HEK293 (cell line): Measurements from ENCODE around the gene KLHL17.

Experiments
- EGR2 ChIP-seq: fragments of 450-650 bp; formaldehyde crosslinking; IDR thresholded peaks from 2 replicates; pipeline ENCODE4 v1.5.1; 2016; ENCODE audit warnings: low read depth, missing biosample characterization, missing genetic modification characterization
- GLIS2 ChIP-seq: fragments of 450-650 bp; formaldehyde crosslinking; IDR thresholded peaks from 2 replicates; pipeline ENCODE4 v1.5.1; 2016; ENCODE audit warnings: missing biosample characterization, missing genetic modification characterization
- HOXC10 ChIP-seq: sonication (generic); formaldehyde crosslinking; IDR thresholded peaks from 2 replicates; pipeline ENCODE4 v1.8.1; 2023; ENCODE audit warnings: mild to moderate bottlenecking, missing genetic modification reagents
- KLF1 ChIP-seq: fragments of 450-650 bp; formaldehyde crosslinking; IDR thresholded peaks from 2 replicates; pipeline ENCODE4 v1.5.1; 2016; ENCODE audit warnings: missing biosample characterization, missing genetic modification characterization
- KLF10 ChIP-seq: fragments of 450-650 bp; IDR thresholded peaks from 2 replicates; pipeline ENCODE4 v1.5.1; 2018; ENCODE audit warnings: missing biosample characterization, mild to moderate bottlenecking, missing genetic modification characterization
- KLF16 ChIP-seq: fragments of 450-650 bp; formaldehyde crosslinking; IDR thresholded peaks from 2 replicates; pipeline ENCODE4 v1.5.1; 2017; ENCODE audit warnings: missing biosample characterization, missing genetic modification characterization
- MEIS1 ChIP-seq: sonication (generic); formaldehyde crosslinking; IDR thresholded peaks from 2 replicates; pipeline ENCODE4 v1.8.1; 2022; ENCODE audit warnings: missing genetic modification reagents, mild to moderate bottlenecking, borderline replicate concordance
- PRDM1 ChIP-seq: fragments of 450-650 bp; formaldehyde crosslinking; IDR thresholded peaks from 2 replicates; pipeline ENCODE4; 2016; ENCODE audit warnings: missing biosample characterization, missing genetic modification characterization
- WT1 ChIP-seq: fragments of 450-650 bp; formaldehyde crosslinking; IDR thresholded peaks from 2 replicates; pipeline ENCODE4 v1.5.1; 2016; ENCODE audit warnings: missing biosample characterization, missing genetic modification characterization
- ZBTB20 ChIP-seq: fragments of 450-650 bp; formaldehyde crosslinking; IDR thresholded peaks from 2 replicates; pipeline ENCODE4 v1.5.1; 2016; ENCODE audit warnings: missing biosample characterization, missing genetic modification characterization
- ZBTB21 ChIP-seq: fragments of 450-650 bp; formaldehyde crosslinking; IDR thresholded peaks from 2 replicates; pipeline ENCODE4 v1.5.1; 2017; ENCODE audit warnings: missing biosample characterization, missing genetic modification characterization
- ZBTB8A ChIP-seq: fragments of 450-650 bp; formaldehyde crosslinking; IDR thresholded peaks from 2 replicates; pipeline ENCODE4 v1.5.1; 2016; ENCODE audit warnings: missing biosample characterization, missing genetic modification characterization
- ZEB2 ChIP-seq: fragments of 450-650 bp; formaldehyde crosslinking; IDR thresholded peaks from 2 replicates; pipeline ENCODE4 v1.5.1; 2016; ENCODE audit warnings: missing biosample characterization, missing genetic modification characterization
- ZNF121 ChIP-seq: fragments of 450-650 bp; formaldehyde crosslinking; IDR thresholded peaks from 2 replicates; pipeline ENCODE4 v1.5.1; 2016; ENCODE audit warnings: missing biosample characterization, missing genetic modification characterization
- ZNF146 ChIP-seq: fragments of 450-650 bp; formaldehyde crosslinking; IDR thresholded peaks from 2 replicates; pipeline ENCODE4 v1.5.1; 2016; ENCODE audit warnings: missing biosample characterization, missing genetic modification characterization
- ZNF174 ChIP-seq: fragments of 450-650 bp; formaldehyde crosslinking; IDR thresholded peaks from 2 replicates; pipeline ENCODE4 v1.5.0; 2017; ENCODE audit warnings: missing biosample characterization, mild to moderate bottlenecking, missing genetic modification characterization
- ZNF184 ChIP-seq: fragments of 450-650 bp; IDR thresholded peaks from 2 replicates; pipeline ENCODE4 v1.5.1; 2018; ENCODE audit warnings: missing biosample characterization, mild to moderate bottlenecking, missing genetic modification characterization
- ZNF2 ChIP-seq: fragments of 450-650 bp; formaldehyde crosslinking; IDR thresholded peaks from 2 replicates; pipeline ENCODE4 v1.5.1; 2016; ENCODE audit warnings: missing biosample characterization, missing genetic modification characterization
- ZNF239 ChIP-seq: fragments of 450-650 bp; formaldehyde crosslinking; IDR thresholded peaks from 2 replicates; pipeline ENCODE4 v1.5.1; 2016; ENCODE audit warnings: missing biosample characterization, missing genetic modification characterization
- ZNF324 ChIP-seq: fragments of 450-650 bp; formaldehyde crosslinking; IDR thresholded peaks from 2 replicates; pipeline ENCODE4 v1.5.1; 2016; ENCODE audit warnings: missing biosample characterization, missing genetic modification characterization
- ZNF335 ChIP-seq: fragments of 450-650 bp; formaldehyde crosslinking; conservative IDR thresholded peaks from 2 replicates; pipeline ENCODE4 v1.5.1; 2016; ENCODE audit warnings: missing biosample characterization, missing genetic modification characterization
- ZNF366 ChIP-seq: fragments of 450-650 bp; formaldehyde crosslinking; conservative IDR thresholded peaks from 2 replicates; pipeline ENCODE4 v1.5.1; 2016; ENCODE audit warnings: missing biosample characterization, missing genetic modification characterization
- ZNF37A ChIP-seq: fragments of 450-650 bp; IDR thresholded peaks from 2 replicates; pipeline ENCODE4 v1.5.1; 2018; ENCODE audit warnings: missing biosample characterization, missing genetic modification characterization
- ZNF391 ChIP-seq: fragments of 450-650 bp; formaldehyde crosslinking; IDR thresholded peaks from 2 replicates; pipeline ENCODE4 v1.5.1; 2016; ENCODE audit warnings: low read depth, missing biosample characterization, missing genetic modification characterization, borderline replicate concordance
- ZNF473 ChIP-seq: fragments of 450-650 bp; formaldehyde crosslinking; IDR thresholded peaks from 2 replicates; pipeline ENCODE4 v1.5.1; 2017; ENCODE audit warnings: missing biosample characterization, missing genetic modification characterization
- ZNF529 ChIP-seq: fragments of 450-650 bp; formaldehyde crosslinking; IDR thresholded peaks from 2 replicates; pipeline ENCODE4 v1.5.1; 2017; ENCODE audit warnings: missing genetic modification characterization, missing biosample characterization; ENCODE audit not compliant: insufficient replicate concordance
- ZNF555 ChIP-seq: fragments of 450-650 bp; formaldehyde crosslinking; conservative IDR thresholded peaks from 2 replicates; pipeline ENCODE4 v1.5.1; 2017; ENCODE audit warnings: missing biosample characterization, mild to moderate bottlenecking, missing genetic modification characterization, inconsistent platforms
- ZNF600 ChIP-seq: fragments of 450-650 bp; formaldehyde crosslinking; IDR thresholded peaks from 2 replicates; pipeline ENCODE4 v1.5.1; 2016; ENCODE audit warnings: missing biosample characterization, missing genetic modification characterization
- ZNF623 ChIP-seq: fragments of 450-650 bp; formaldehyde crosslinking; IDR thresholded peaks from 2 replicates; pipeline ENCODE4 v1.5.1; 2016; ENCODE audit warnings: missing biosample characterization, missing genetic modification characterization
- ZNF707 ChIP-seq: fragments of 450-650 bp; formaldehyde crosslinking; IDR thresholded peaks from 2 replicates; pipeline ENCODE4 v1.5.1; 2016; ENCODE audit warnings: missing biosample characterization, missing genetic modification characterization
- ZNF747 ChIP-seq: fragments of 450-650 bp; formaldehyde crosslinking; IDR thresholded peaks from 2 replicates; pipeline ENCODE4 v1.5.1; 2016; ENCODE audit warnings: missing biosample characterization, missing genetic modification characterization
- ZNF777 ChIP-seq: fragments of 450-650 bp; formaldehyde crosslinking; IDR thresholded peaks from 2 replicates; pipeline ENCODE4 v1.5.1; 2017; ENCODE audit warnings: missing biosample characterization, missing genetic modification characterization, borderline replicate concordance
- TF ChIP-seq, protein P1 (sequence below): fragments of 450-650 bp; formaldehyde crosslinking; IDR thresholded peaks from 2 replicates; pipeline ENCODE4 v1.5.1; 2017; ENCODE audit warnings: missing biosample characterization, missing genetic modification characterization
- TF ChIP-seq, protein P2 (sequence below): fragments of 450-650 bp; formaldehyde crosslinking; IDR thresholded peaks from 2 replicates; pipeline ENCODE4 v1.5.1; 2017; ENCODE audit warnings: missing biosample characterization, missing genetic modification characterization
- TF ChIP-seq, protein P3 (sequence below): fragments of 450-650 bp; formaldehyde crosslinking; IDR thresholded peaks from 2 replicates; pipeline ENCODE4 v1.5.1; 2017; ENCODE audit warnings: missing biosample characterization, missing genetic modification characterization
- TF ChIP-seq, protein P4 (sequence below): fragments of 450-650 bp; formaldehyde crosslinking; IDR thresholded peaks from 2 replicates; pipeline ENCODE4 v1.5.1; 2016; ENCODE audit warnings: missing biosample characterization, missing genetic modification characterization

The KLHL17 gene

DNA sequence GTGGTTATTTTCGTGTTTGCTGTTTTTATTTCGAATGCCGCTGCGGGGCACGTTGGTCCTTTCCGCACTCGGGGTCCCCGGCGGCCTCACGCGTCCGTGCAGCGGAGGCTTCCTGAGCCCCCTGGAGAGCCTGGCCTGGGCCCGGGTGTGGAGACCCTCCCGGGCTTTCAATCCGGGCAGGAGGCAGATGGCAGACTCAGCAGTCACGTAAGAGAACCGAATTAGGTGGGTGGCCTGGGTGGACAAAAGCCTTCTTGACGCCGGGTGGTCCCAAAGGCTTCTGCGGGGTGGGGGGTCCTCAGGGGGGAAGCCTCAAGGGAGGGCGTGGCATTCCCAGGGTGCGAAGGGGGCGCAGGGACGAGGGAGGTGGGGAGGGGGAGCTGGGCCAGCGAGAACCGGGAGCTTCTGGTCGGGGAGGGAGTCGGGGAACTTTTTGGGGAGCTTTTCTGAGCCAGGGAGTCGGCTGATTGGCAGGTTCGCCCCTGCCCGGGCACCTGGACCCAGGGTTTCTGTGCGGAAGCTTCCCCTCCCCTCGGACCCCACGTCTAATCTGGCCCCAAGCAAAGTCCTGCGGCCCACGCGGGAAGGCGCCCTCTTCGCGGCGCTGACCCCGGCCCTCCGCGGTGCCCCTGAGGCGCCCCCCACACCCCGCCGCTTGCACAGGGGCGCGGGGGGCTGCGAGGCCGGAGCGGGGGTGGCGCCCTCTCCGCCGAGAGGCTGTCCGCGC lies 40.8 kb downstream of the KLHL17 start (continued):
- TF ChIP-seq, protein P1, sequence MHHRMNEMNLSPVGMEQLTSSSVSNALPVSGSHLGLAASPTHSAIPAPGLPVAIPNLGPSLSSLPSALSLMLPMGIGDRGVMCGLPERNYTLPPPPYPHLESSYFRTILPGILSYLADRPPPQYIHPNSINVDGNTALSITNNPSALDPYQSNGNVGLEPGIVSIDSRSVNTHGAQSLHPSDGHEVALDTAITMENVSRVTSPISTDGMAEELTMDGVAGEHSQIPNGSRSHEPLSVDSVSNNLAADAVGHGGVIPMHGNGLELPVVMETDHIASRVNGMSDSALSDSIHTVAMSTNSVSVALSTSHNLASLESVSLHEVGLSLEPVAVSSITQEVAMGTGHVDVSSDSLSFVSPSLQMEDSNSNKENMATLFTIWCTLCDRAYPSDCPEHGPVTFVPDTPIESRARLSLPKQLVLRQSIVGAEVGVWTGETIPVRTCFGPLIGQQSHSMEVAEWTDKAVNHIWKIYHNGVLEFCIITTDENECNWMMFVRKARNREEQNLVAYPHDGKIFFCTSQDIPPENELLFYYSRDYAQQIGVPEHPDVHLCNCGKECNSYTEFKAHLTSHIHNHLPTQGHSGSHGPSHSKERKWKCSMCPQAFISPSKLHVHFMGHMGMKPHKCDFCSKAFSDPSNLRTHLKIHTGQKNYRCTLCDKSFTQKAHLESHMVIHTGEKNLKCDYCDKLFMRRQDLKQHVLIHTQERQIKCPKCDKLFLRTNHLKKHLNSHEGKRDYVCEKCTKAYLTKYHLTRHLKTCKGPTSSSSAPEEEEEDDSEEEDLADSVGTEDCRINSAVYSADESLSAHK = no peak
- no peak for TF ChIP-seq ZNF239 (tag by site-specific recombination)
- no peak for TF ChIP-seq PRDM1
- TF ChIP-seq ZBTB8A (tag by site-specific recombination) = no peak
- TF ChIP-seq ZEB2 = peak; percentile 66; the same call in 1 of the 2 replicates
- TF ChIP-seq ZNF600 (tag by site-specific recombination) = no peak
- TF ChIP-seq ZNF529 (tag by site-specific recombination) = peak; percentile 3
- no peak for TF ChIP-seq ZNF37A (tag by site-specific recombination)
- no peak for TF ChIP-seq ZNF473 (tag by site-specific recombination)
- TF ChIP-seq ZNF707 (tag by site-specific recombination) = no peak
- TF ChIP-seq ZNF324 = no peak
- TF ChIP-seq ZNF146 = peak; percentile 1; the same call in 1 of the 2 replicates
- TF ChIP-seq KLF16 = 0 out of 2 replicates have a peak, but pooled peaks have one; percentile 13
- TF ChIP-seq ZNF366 = no peak
- TF ChIP-seq KLF10 (tag by site-specific recombination) = no peak
- peak; percentile 22; the same call in 1 of the 2 replicates for TF ChIP-seq ZBTB20 (tag by site-specific recombination)
- TF ChIP-seq WT1 (tag by site-specific recombination) = no peak
- no peak for TF ChIP-seq ZNF335 (tag by site-specific recombination)
- TF ChIP-seq HOXC10 = no peak
- TF ChIP-seq, protein P2, sequence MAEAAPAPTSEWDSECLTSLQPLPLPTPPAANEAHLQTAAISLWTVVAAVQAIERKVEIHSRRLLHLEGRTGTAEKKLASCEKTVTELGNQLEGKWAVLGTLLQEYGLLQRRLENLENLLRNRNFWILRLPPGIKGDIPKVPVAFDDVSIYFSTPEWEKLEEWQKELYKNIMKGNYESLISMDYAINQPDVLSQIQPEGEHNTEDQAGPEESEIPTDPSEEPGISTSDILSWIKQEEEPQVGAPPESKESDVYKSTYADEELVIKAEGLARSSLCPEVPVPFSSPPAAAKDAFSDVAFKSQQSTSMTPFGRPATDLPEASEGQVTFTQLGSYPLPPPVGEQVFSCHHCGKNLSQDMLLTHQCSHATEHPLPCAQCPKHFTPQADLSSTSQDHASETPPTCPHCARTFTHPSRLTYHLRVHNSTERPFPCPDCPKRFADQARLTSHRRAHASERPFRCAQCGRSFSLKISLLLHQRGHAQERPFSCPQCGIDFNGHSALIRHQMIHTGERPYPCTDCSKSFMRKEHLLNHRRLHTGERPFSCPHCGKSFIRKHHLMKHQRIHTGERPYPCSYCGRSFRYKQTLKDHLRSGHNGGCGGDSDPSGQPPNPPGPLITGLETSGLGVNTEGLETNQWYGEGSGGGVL = no peak
- no peak for TF ChIP-seq ZNF555 (tag by site-specific recombination)
- TF ChIP-seq ZBTB21 (tag by site-specific recombination) = no peak; the same call in 1 of the 2 replicates
- peak; percentile 88 for TF ChIP-seq GLIS2
- no peak; the same call in none of the 2 replicates for TF ChIP-seq ZNF2
- no peak for TF ChIP-seq ZNF174 (tag by site-specific recombination)
- no peak for TF ChIP-seq ZNF777
- TF ChIP-seq ZNF623 (tag by site-specific recombination) = 0 out of 2 replicates have a peak, but pooled peaks have one; percentile 1
- TF ChIP-seq ZNF184 (tag by site-specific recombination) = no peak
- no peak for TF ChIP-seq MEIS1 (CRISPR knock-in tag)
- TF ChIP-seq ZNF121 = 0 out of 2 replicates have a peak, but pooled peaks have one; percentile 22
- no peak for TF ChIP-seq ZNF747 (tag by site-specific recombination)
- TF ChIP-seq KLF1 (tag by site-specific recombination) = no peak
- TF ChIP-seq, protein P3, sequence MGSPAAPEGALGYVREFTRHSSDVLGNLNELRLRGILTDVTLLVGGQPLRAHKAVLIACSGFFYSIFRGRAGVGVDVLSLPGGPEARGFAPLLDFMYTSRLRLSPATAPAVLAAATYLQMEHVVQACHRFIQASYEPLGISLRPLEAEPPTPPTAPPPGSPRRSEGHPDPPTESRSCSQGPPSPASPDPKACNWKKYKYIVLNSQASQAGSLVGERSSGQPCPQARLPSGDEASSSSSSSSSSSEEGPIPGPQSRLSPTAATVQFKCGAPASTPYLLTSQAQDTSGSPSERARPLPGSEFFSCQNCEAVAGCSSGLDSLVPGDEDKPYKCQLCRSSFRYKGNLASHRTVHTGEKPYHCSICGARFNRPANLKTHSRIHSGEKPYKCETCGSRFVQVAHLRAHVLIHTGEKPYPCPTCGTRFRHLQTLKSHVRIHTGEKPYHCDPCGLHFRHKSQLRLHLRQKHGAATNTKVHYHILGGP (tag by site-specific recombination) = no peak
- TF ChIP-seq, protein P4, sequence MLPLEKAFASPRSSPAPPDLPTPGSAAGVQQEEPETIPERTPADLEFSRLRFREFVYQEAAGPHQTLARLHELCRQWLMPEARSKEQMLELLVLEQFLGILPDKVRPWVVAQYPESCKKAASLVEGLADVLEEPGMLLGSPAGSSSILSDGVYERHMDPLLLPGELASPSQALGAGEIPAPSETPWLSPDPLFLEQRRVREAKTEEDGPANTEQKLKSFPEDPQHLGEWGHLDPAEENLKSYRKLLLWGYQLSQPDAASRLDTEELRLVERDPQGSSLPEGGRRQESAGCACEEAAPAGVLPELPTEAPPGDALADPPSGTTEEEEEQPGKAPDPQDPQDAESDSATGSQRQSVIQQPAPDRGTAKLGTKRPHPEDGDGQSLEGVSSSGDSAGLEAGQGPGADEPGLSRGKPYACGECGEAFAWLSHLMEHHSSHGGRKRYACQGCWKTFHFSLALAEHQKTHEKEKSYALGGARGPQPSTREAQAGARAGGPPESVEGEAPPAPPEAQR (tag by site-specific recombination) = no peak
- TF ChIP-seq ZNF391 = no peak
- no peak for TF ChIP-seq EGR2 (tag by site-specific recombination)
